ENCODE results near the gene PSORS1C1.

Gene PSORS1C1

DNA sequence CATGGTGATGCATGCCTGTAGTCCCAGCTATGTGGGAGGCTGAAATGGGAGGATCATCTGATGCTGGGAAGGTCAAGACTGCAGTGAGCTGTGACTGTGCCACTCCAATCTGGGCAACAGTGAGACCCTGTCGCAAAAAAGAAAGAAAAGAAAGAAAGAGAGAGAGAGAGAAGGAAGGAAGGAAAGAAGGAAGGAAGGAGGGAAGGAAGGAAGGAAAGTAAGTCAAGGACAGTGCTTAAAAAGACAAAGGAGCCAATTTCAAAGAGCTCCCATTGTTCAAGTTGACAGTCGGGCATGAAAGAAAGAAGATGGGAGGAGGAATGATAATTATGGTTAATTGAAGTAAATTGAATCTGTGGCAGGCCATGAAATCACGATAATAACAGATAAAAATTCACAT, 18.4 kb upstream of the PSORS1C1 start:
- no peak for DNase-seq (ENCODE audit: low read depth)

DNA sequence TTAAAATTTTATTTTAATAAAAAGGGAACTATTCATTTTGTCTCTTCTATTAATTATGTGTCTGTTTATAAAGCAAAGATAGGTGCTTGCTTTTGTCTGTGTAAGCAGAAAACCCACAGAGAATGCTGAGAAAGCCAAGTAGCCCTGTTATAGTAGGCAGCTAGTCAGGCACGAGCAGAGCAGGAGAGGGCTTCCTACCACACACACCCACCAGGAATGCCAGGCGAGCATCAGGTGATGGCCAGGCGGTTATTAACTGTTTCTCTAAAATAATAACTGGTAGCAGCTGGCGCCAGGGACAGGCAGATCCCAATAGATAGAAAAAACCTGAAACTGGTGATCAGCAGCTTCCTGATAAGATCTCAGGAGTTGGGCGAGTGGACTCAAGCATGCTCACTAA, 17.9 kb upstream of the PSORS1C1 start:
- no peak for DNase-seq (ENCODE audit: low read depth)

DNA sequence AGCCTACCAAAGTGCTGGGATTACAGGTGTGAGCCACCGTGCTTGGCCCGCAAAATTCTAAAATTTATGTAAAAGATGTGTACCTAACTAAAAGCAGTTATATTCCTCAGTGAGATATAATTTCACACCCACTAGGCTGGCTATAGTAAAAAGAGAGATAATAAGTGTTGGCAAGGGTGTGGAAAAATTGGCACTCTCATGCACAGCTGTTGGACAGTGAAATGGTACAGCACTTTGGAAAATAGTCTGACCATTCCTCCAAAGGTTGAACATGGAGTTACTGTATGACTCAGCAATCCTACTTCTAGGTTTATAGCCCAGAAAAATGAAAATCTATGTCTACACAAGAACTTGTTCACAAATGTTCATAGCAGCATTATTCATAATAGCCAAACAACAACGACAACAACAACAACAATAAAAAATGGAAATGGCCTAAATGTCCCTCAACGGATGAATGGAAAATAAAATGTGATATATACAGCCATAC, 16.1 kb upstream of the PSORS1C1 start:
- DNase-seq (ENCODE audit: low read depth) = no peak

DNA sequence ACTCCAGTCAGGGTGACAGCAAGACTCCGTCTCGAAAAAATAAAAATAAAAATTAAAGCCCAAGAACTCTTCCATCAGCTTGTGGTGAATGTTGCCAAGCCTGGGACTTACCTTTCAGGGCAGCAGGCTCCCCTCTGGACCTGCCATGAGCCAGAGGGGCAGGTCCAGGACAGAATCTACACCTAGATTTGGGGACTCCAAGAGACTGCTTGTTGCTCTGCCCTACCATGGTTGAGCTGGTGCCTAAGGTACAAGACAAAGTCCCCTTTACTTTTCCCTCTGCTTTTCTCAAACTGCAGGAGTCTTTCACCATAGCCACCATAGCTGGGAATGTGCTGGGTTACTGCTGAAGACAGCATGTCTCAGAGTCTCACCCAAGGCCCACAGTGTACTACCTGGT, 11.5 kb upstream of the PSORS1C1 start:
- no peak for DNase-seq (ENCODE audit: low read depth)

DNA sequence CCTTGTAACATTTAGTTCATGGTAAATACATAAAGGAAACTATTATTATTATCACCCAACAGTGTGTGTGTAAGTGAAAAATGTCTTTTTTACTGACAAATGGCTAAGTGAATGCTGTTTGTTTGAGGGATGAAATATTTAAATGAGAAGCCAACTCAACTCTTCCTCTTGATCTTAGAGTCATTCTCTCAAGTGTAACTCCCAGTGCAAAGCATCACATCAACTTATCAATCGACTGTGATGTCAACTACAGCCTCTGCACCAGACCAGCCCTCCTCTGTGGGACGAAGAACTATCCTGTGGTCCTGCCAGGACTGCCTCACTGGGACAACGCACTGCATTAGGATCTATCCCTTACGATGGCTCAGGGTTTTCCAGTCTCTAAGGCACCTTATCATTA, 7.5 kb upstream of the PSORS1C1 start:
- DNase-seq (ENCODE audit: low read depth) = no peak

DNA sequence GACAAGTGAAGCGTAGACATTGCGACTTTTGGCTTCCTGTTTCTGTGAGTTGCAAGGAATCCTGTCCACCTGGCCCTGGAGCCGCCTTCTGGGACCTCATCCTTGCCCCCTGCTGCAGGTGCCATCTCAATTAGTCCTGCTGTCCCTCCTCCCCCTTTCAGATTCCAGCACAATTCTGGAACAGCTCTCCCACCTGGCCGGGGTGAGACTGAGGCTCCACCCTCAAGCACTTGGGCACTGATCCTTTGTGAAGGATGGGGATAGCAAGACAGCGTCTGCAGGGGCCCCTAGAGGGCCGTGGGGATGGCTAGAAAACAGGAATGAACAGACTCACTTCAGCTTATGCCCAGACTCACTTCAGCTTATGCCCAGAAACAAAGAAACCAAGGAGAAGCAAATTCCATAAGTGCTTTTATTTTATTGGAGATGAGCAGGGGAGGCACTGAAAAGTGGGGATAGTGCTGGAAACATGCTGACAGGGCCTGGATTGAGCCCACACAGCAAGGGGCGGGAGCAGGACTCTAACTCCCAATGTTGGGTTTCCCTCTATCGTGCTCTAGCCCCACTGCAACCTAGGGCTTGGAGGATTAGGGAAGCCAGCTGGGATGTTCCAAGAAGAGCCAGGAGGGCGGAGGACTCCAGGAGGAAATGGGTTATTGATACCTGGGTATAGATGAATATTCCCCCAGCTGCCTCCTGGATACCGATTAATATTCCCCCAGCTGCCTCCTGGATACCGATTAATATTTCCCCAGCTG, 3.6 kb upstream of the PSORS1C1 start:
- DNase-seq (ENCODE audit: low read depth) = no peak

DNA sequence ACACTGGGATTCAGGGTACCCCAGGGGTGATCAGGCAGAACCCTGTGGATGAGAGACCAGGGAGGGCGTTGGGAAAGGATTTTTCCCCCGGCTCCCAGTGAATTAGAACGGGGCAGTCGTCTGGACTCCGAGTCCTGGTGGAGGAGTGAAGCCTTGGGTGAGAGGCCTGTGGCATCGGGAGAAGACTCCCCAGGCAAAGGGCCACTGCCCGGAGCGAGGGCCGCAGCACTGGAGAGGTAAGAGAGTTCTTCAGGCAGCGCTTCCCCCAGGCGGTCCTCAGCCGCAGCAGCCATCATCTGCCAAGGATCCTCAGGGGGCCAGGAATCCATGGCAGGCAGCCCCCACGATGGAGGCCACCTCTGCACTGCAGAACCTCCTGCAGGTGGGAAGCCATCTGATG, 2.9 kb upstream of the PSORS1C1 start:
- DNase-seq (ENCODE audit: low read depth) = no peak

DNA sequence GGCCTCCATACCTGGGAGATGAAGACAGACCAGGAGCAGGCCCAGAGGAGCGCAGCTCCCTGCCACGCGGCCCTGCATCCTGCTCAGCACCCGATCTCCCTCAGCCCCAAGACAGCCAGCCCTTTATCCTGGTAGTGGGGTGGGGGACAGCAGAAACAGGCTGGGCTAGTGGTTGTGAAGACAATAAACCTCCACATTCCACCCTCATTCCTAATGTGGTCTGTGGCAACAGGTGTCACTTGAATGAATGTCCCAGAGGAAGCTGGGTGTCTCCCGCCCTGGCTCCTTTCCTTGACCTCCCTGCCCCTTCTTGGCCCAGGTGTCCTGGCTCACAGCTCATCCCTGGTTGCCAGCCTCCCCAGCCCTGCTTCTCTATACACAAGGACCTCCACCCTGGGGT, 2.1 kb upstream of the PSORS1C1 start, which contains the start of gene C6orf15:
Gene C6orf15 (minus strand): TSS at position 98 of the 400 bp plus-strand sequence. CDS start 20 bp downstream, at position 78.
- no peak for DNase-seq (ENCODE audit: low read depth)

DNA sequence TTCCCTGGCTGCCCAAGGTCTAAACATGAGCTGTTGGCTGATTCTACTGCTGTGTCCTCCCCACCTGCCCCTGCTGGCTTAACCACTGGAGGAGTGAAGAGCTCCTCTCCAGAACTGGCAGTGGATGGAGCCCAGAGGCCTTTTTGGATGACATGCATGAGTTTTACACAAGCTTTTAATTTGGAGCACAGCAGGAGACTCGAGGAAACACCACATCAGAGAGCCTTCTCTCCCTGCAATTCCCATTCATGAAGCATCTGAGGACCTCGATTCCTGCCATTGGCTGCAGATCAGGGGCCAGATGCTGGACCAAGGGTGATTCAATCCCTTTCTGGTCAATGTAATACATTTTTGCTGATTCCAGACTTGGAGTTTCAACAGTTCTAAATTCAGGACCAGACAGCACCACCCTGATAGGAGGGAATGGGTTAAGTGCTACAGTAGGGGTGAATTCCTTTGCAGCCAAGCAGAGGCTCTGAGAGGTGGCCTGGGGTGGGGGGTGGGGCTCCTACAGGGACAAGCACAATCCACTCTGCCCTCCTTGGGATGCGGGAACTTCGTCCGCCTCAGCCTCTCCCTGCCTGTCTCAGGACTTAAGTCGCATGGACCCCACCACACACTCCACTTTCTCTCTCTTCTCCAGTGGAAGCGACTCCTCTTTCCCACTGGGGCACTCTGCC, 599 bp upstream of the PSORS1C1 start:
- no peak for DNase-seq (ENCODE audit: low read depth)

DNA sequence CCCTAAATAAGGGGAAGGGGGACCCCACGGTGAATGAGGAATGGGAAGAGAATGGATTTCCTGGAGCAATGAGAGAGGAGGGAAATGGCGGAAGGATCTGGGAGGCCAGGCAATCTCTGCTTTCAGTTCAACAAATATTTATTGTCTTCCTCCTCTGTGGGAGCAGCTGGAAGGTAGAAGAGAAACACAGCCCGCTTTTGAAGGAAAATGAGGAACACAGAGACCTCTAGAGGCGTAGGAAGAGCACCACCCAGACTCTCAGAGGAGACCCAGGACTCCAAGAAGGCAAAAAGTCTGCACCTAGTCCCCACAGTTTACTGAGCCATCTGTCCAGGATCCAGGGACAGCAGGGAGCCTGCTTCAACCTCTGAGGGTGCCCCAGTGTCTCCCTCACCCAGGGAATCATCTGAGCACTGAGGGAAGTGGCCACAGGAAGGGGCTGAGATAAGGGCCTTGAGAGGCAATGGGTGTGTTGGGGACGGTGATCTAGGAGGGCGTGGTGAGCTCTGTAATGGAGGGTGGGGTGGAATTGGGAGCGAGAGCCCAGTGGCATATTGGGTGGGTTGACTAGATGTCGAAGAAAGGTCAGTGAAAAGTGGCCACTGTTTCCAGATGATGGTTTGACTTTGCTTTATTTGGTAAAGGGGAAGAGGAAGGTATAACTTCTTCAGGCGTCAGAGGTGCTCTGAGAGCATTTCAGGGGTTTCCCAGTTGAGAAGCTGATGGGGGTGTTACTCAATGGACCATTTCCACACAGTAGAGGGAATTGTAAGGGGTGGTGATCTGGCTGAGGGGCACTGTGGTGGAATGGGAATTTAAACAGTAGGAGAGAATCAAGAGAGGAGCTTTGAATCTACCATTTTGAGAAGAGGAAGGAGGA, 610 bp downstream of the PSORS1C1 start:
- DNase-seq (ENCODE audit: low read depth) = no peak

DNA sequence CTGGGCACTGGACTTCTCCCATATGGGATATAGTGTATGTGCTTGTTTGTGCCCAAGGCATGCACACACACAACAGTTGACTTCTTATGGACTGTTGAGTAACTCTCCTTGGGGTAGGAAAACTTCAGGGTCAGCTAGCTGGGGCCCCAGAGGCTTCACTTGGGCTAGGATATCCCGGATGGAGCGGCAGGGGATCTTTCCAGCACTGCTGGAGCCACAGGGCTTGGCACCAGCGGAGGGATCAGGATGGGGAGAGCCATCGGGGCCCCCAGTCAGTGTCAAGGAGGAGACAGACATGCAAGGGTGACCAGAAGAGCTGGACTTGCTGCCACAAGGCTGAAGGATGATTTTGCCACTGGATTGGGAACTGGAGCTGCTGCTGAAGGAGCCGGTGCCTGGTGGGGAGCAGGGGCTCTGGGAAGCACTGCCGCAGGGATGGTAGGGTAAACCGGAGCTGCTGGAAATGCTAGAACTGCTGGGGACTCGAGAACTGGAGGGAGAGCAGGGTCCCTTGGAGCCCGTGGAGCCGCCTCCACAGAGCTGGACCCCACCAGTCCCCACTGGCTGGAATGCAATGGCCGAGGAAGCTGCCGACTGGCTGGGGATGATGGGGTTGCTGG, 1.5 kb downstream of the PSORS1C1 start:
- no peak for DNase-seq (ENCODE audit: low read depth)

DNA sequence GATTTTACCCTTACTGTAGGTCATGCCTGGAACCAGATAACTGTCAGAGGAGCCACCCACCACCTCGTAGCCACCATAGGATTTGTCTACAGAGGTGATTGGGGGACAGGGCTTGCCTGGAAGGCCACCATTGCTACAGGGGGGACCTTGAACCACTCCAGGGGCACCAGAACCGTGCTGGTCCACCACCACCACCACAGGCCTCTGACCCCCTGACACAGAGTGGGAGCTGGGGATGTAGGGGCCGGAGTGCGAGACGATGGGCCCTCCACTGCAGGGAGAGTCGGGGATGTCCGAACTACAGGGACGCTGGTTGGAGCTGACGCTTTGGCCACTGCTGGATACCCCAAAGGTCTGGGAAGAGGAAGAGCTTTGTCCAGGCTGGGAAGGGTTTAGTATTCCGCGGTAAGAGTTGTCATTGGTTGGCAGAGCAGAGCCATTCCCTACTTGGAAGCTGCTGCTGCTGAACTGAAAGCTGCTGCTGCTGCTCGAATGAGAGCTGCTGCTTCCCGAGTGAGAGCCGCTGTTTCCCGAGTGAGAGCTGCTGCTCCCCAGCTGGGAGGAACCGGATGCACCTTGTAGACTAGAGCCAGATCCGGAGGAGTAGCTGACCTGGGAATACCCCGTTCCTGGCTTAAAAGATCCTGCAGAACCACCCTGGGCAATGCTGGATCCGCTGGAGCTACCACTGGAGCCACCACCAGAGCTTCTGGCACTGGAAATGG, 2.2 kb downstream of the PSORS1C1 start:
- DNase-seq (ENCODE audit: low read depth) = no peak

DNA sequence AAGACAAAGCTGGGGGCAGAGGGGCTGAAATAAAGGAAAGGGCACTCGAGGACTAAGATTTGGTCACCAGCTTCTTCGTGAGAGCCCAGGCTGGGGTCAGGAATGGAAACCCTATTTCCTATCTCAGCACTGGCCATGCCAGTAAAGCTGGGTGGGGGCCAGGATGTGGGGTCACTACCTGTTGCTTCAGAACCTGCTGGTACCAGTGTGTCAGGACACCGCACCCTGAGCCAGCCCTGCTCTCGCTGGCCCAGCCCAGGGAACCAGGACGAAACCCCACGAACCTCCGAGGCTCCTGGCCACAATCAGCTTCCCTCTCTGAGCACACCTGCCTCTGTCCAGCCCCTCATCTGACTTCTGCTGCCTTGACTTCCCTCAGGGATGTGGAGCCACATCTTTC, 3.6 kb downstream of the PSORS1C1 start:
- DNase-seq (ENCODE audit: low read depth) = no peak

DNA sequence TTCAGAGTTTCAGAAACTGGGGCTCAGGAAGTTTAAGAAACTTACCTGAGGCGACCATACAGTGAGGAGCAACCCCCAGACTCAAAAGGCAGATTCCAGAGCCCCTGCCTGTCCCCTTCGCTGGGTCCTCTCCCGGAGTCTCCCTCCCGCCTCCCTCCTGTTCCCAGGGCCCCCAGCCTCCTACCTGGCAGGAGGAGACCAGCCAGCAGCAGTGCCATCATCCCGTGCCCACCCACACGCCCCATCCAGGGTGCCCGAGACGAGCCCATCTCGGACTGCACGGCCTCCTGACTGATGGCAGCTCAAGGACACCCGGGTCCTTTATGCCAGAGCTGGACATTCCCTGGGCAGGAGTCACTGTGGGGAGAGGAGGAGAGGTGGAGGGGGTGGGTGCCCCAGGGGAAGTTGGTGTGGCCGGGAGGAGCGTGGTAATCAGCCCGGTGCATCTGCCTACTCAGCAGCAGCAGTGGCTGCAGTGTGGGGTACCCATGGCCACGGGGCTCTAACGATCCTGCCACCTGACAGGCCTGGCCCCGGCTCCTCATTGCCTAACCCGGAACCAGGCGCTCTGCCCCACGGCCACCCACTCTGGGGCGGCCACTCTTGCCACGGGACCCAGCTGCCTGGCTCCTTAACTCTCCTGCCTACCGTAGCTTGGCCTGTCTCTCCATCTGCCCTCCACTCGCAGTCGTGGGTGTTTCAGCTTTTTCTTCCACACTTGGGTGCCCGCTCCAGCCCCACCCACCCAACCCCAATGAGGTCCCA, 5.7 kb downstream of the PSORS1C1 start, which contains the start of gene CDSN:
Gene CDSN (minus strand): TSS at position 296 of the 765 bp plus-strand sequence. CDS start 27 bp downstream, at position 269.
- no peak for DNase-seq (ENCODE audit: low read depth)

DNA sequence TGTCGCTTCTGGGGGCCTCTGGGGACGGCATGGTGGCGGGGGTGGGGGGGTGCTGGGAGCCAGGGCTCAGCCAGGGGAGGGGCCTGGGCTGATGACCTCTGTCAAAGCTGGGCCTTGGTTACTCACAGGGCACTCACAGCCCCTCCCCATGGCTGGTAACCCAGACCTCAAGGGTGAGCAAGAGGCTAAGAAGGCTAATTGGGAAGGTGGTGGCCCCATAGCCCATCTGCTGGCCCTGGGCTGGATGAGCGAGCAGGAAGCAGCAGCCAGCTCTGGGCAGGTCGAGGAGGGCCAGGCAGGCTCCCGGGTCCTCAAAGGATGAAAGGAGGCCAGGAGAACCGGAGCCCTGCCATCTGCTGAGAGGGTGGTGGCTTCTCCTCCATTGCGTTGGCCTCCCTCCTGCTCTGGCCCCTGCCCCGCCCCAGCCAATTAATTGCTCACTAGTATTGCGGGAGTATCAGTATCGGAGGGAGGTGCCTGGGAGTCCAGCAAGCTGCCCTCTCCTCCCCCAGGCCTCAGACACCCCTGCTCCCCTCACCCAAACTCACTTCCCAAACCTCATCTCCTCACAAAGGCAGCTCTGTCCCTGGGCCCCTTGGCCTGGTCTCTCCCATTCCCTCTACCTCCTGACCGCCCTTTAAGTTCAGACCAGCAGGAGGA, 6.7 kb downstream of the PSORS1C1 start:
- DNase-seq (ENCODE audit: low read depth) = no peak

DNA sequence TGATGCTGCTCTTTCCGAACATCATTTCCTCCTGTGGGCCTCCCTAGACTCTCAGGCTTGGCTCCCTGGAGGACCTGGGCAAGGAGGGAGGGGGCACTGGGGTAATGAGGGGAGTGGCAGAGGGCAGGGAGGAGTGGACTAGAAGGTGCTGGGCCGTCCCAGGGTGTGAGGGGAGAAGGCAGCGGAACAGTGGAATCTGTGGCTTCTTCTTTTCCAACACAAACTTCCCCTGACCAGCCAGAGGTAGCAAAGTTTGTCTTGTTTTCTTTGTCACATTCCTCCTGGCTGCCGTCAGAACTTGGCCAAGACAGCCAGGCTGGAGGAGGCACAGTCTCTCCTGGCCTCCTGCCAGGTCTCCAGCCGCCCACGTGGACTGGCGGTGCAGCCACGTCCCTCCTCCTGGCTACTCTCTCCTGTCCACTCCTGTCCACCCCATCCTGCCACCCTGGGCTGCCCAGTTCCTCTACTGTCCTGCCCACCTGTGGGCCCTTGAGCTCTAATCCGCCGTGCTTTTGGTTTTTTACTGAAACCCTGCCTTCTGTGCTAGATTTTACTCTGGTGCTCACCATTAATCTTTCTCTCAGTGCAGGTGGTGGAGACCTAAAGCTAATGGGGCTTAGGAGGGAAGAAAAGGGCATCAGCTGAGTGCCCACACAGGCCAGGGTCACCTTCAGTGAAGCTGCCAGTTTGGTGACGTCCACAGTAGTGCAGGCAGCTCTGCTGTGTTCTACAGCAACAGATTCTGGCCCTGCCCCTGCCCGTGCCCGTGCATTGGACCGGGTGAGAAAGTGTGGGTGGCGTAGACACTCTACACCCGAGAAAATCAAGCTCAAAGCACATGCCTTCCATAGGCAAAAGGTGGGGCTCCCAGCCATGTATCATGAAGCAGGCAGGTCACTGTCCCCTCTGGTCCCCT, 8.4 kb downstream of the PSORS1C1 start:
- no peak for DNase-seq (ENCODE audit: low read depth)

DNA sequence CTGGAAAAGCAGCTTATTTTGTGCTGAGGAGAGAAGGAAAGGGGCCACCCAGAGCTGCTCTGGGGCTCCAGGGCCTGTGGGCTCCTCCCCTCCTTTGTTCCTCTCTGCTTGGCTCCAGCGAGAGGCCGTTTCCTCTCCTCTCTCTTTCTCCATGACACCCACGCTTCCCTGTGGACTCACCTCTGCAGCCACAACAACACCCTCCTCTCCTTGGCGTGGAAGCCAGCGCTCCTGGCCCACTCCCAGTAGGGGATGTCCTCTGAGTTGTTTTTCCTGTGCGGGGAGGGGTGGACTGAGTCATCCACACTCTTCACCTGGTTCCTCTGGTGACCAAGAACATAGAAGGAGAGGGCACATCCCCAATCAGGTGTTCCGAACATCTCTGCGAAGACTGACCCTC, 10.6 kb downstream of the PSORS1C1 start:
- no peak for DNase-seq (ENCODE audit: low read depth)

DNA sequence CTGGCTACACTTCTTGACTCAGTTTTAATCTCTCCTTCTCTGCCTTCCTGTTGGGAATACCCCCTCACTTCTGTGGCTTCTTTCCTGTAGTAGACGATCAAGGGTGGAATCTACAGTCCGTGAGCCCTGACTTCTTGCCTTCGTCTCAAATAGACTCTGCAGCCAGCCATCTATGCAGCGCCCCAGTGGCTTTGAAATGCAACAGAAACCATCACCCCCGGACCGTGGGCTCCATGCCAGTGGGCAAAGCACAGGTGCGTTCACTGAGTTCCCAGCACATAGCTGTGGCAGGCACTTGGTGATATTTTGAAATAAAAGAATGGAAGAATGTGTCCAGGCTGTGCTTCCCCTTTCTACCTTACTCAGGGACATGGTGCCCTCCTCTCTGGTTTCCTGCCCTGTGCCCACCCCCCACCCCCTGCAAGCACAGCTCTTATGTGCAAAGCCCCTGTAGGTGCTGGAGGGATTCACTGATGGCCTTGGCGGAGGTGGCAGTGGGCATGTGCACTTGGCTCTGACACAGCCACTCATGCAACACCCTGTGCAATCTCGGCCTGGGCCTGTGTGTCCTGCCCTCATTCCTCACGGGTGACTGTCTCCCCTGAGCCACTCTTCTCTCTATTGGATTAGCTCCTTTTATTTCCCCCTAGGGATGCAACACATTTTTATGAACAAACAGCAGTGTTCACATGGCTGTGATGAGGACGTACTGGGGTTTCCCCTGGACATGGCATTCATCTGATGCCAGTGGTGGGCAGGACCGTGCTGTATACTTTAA, 11.2 kb downstream of the PSORS1C1 start:
- DNase-seq (ENCODE audit: low read depth) = no peak
